AG04450 (cell line): ENCODE data around the gene PAMR1. TPM values are rescaled to one million over a fixed set of nuclear protein-coding genes. Genes with fewer than 3 reads are reported as not detected.

Source experiments
- CTCF ChIA-PET: fragments of 300-600, 350-600 bp; formaldehyde crosslinking; extraction: SDS; loops from one replicate; lab custom pipeline; 2022; ENCODE audit warnings: antibody characterized with exemption, inconsistent platforms; lab: Charles Lee
- POLR2A ChIA-PET: fragments of 350-600 bp; formaldehyde crosslinking; extraction: SDS; loops from one replicate; lab custom pipeline; 2021; ENCODE audit warnings: antibody characterized with exemption, inconsistent platforms; lab: Yijun Ruan, JAX
- DNase-seq: peaks from one replicate; pipeline ENCODE4 v3.0.0-alpha.2; 2011; ENCODE audit warnings: low read depth, low spot score
- H3K27ac ChIP-seq: one replicate; pipeline ENCODE4 v1.5.1; 2012; ENCODE audit warnings: low read depth, low read length, control low read depth
- H3K27me3 ChIP-seq: one replicate; pipeline ENCODE4 v1.6.0; 2012; ENCODE audit warnings: low read length; ENCODE audit not compliant: control insufficient read depth, insufficient read depth
- H3K4me3 ChIP-seq: 2 replicates; pipeline ENCODE4 v1.5.1; 2011; ENCODE audit warnings: mild to moderate bottlenecking, low read depth, low read length, control low read depth
- H3K9me3 ChIP-seq: 2 replicates; pipeline ENCODE4 v1.5.1; 2012; ENCODE audit warnings: low read length; ENCODE audit not compliant: control insufficient read depth, insufficient read depth
- polyA plus RNA-seq: library from polyadenylated mRNA; depleted of rRNA; stranded (reverse); fragments of >200 nt; gene quantifications from 2 replicates; pipeline ENCODE4 v1.2.3, GENCODE V29; 2011; rRNA removed
- TF ChIP-seq, protein P1 (sequence below): IDR thresholded peaks from 2 replicates; pipeline ENCODE4 v1.5.1; 2011; ENCODE audit warnings: low read depth, low read length, control low read depth, inconsistent platforms

The PAMR1 gene
- polyA plus RNA-seq, 1 experiment, result 215 TPM

DNA sequence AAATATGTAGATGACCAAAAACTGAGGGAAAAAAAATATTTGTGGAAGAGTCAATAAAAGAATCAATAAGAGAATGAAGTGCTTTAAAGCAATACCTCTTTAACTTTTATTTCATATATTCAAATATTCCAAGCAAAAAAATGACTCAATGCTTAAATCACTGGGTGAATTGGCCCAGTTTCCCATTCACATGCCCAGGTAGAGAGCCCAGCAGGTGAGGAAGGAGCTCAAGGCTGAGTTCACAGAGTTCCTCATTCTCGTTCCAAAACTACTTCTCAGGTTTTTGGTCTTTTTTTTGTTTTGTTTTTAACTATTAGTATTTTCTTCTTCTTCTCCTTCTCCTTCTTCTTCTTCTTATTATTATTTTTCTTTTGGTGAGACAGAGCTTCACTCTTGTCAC is 136.3 kb downstream of the PAMR1 start:
- Histone ChIP-seq H3K9me3 (no peaks in the 10 kb centered on the region), H3K27ac (no peak overlapping the region), H3K4me3 (no peak overlapping the region), H3K27me3 (no peaks in the 10 kb centered on the region)
- TF ChIP-seq, protein P1, sequence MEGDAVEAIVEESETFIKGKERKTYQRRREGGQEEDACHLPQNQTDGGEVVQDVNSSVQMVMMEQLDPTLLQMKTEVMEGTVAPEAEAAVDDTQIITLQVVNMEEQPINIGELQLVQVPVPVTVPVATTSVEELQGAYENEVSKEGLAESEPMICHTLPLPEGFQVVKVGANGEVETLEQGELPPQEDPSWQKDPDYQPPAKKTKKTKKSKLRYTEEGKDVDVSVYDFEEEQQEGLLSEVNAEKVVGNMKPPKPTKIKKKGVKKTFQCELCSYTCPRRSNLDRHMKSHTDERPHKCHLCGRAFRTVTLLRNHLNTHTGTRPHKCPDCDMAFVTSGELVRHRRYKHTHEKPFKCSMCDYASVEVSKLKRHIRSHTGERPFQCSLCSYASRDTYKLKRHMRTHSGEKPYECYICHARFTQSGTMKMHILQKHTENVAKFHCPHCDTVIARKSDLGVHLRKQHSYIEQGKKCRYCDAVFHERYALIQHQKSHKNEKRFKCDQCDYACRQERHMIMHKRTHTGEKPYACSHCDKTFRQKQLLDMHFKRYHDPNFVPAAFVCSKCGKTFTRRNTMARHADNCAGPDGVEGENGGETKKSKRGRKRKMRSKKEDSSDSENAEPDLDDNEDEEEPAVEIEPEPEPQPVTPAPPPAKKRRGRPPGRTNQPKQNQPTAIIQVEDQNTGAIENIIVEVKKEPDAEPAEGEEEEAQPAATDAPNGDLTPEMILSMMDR, result no peak
- CTCF ChIA-PET, result interaction anchor here (0.5 to 7.7 kb wide), 2 partner anchors 387 to 464 kb away, joined by 3 to 140 read pairs; no protein-coding TSS in a partner anchor
- no peak for DNase-seq
- POLR2A ChIA-PET, result no interaction called here

DNA sequence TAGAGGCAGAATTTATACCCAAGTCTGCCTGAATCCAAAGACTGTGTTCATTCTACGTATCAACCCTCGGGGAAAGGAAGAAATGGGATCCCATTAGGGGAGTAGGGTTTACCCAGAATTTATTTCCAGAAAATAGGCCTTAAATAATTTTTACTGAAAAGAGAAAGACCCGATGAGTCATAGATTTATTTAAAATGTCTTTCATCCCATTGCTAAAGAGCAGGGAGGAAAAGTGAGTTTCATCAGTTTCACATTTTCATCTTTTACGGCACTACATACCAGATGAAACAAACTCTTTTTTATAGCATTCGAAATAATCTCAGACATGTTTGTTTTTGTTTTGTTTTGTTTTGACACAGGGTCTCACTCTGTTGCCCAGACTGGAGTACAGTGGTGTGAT is 137.4 kb downstream of the PAMR1 start:
- ChIA-PET CTCF (interaction anchor here (7.7 kb wide), 1 partner anchor 462 kb away, joined by 140 read pairs; no protein-coding TSS in a partner anchor), POLR2A (no interaction called here)
- H3K27me3 ChIP-seq, result no peaks in the 10 kb centered on the region
- no peak for DNase-seq
- no peak overlapping the region for H3K4me3 ChIP-seq
- H3K27ac ChIP-seq, result no peak overlapping the region
- no peaks in the 10 kb centered on the region for H3K9me3 ChIP-seq
- TF ChIP-seq, protein P1, result no peak

DNA sequence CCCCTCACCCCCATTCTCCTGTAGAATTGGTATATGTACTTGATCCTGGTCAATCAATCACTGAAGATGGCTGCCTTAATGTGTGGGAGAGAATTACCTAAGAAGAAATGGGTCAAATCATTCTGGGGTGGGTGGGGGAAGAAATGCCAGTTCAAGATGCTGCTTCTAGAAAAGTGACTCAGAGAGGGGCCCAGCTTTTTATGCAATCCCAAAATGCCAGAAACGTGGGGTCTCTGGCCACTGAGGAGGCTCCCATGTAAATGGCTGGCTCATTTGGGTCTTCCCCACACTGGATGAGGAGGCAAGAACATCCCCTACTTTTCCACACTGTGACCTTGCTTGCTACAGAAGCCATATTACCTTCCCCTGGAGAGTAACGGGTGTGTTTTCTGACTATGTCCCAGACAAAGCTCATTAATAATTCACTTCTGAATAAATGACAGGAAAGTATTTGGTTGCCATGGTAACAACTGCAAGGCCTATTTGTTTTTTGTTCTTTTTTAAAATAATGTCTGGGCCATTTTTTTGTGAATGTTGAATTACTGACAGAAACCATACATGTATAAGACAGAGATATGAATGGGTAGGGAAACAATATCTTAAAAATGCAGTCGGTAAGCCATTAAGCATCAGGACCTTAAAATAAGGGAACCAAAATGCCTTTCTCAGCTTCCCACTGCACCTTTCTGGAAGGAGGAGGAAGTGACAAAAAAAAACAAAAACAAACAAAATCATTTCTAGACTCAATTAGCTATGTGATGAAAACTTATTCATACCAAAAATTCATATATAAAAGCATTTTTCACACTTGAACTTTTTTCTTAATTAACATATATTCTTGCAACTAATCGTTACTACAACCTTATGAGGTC is 138.1 kb downstream of the PAMR1 start:
- Histone ChIP-seq H3K4me3 (no peak overlapping the region), H3K27me3 (no peaks in the 10 kb centered on the region), H3K27ac (no peak overlapping the region), H3K9me3 (no peaks in the 10 kb centered on the region)
- CTCF ChIA-PET, result interaction anchor here (0.9 to 1.3 kb wide), 2 partner anchors 461 to 801 kb away, joined by 3 read pairs; no protein-coding TSS in a partner anchor
- DNase-seq, result no peak
- POLR2A ChIA-PET, result no interaction called here
- TF ChIP-seq, protein P1, result no peak

DNA sequence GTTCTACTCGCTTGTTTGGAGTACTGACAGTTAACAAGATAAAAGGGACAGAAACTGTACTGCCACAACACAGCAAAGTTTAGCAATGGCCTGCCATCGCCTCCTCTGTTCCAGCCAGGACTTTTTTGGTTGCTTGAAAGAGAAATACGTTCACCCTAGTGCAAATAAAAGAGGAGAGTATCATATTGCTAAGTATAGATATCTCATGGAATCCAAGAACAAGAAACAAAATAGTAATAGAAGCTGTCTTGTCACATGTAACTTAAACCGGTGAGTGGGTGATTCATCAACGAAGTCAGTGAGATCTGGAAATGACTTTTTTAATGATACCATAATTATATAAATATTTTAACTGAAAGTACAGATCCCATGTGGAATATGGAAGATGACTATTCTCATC is 141.5 kb downstream of the PAMR1 start:
- H3K27ac ChIP-seq, result no peak overlapping the region
- CTCF ChIA-PET, result interaction anchor here (0.6 kb wide), 2 partner anchors 8 to 143 kb away, joined by 3 to 4 read pairs; no protein-coding TSS in a partner anchor
- TF ChIP-seq, protein P1, result no peak
- H3K27me3 ChIP-seq, result no peaks in the 10 kb centered on the region
- H3K9me3 ChIP-seq, result no peaks in the 10 kb centered on the region
- no peak for DNase-seq
- H3K4me3 ChIP-seq, result no peak overlapping the region
- POLR2A ChIA-PET, result no interaction called here

Other genes starting within 250 kb of the PAMR1 start
- 0.97 and 1.1 TPM in 2 replicates for gene SLC1A2, start 106.1 kb downstream of the PAMR1 start, polyA plus RNA-seq
- 4.8 and 5.6 TPM in 2 replicates for gene FJX1, start 92.8 kb upstream of the PAMR1 start, polyA plus RNA-seq
- gene TRIM44, start 137.2 kb upstream of the PAMR1 start, polyA plus RNA-seq, result 70.7 and 82.6 TPM in 2 replicates